HG03521 (cell line): ENCODE measurements around the gene SCIN.
"Not testable (repeated sequence)": the region's sequence is repeated elsewhere in the genome, so short reads cannot be mapped to it uniquely, and the experiment has no call there.

Experiments used
- ATAC-seq: cut with Tn5 transposase; IDR thresholded peaks from one replicate; pipeline ENCODE4 v1.9.1; 2021; ENCODE audit warnings: mild to moderate bottlenecking, moderate library complexity; ENCODE audit not compliant: unreplicated experiment

The SCIN gene

GRCh38 chr7:12570534-12571461 is at the start of gene SCIN:
Gene SCIN (plus strand): TSS chr7:12570720. CDS start chr7:12570787, 67 bp downstream.
- peak; percentile 31 for ATAC-seq

GRCh38 chr7:12524794-12525386 is 45.6 kb upstream of the SCIN start:
- ATAC-seq = no peak

DNA sequence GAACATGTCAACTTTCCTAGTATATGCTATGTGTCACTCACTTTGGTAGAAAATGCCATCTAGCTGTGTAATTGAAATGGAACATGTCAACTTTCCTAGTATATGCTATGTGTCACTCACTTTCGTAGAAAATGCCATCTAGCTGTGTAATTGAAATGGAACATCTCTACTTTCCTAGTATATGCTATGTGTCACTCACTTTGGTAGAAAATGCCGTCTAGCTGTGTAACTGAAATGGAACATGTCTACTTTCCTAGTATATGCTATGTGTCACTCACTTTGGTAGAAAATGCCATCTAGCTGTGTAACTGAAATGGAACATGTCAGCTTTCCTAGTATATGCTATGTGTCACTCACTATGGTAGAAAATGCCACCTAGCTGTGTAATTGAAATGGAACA is 43.8 kb upstream of the SCIN start:
- not testable (repeated sequence) for ATAC-seq

DNA sequence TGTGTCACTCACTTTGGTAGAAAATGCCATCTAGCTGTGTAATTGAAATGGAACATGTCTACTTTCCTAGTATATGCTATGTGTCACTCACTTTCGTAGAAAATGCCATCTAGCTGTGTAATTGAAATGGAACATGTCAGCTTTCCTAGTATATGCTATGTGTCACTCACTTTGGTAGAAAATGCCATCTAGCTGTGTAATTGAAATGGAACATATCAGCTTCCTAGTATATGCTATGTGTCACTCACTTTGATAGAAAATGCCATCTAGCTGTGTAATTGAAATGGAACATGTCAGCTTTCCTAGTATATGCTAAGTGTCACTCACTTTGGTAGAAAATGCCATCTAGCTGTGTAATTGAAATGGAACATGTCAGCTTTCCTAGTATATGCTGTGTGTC is 42.9 kb upstream of the SCIN start:
- not testable (repeated sequence) for ATAC-seq

DNA sequence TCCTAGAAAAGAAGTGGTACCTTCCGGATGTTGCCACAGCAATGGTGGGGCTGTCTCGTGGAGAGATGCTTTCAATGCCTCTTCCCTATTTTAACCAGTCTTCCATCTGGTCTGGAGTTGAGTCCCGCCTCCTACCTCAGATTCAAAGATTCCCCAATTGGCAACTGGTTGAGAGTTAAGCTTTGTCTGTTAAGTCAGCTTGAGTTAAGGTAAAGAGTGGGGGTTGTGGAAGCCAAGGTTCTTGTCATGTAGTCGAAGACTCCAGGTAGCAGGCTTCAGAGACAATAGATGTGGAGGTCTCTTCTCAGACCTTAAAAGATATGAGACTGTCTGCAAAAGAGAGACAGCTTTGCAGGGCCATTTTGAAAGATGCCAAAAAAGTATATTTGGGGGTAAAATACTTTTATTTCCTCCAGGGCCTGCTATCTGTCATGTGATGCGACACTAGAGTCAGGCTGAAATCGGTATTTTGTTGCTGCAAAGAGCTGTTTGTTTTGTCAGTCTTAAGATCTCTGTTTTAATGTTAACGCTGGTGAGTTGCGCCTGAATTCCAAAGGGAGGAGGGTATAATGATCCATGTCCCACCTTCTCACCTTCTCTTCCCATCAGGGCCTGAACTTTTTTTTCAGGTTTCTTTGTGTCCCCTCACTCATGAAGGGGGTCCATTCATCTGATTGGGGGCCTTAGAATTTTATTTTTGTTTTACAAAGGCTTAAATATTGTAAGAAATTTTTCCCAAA is 40.4 kb upstream of the SCIN start:
- no peak for ATAC-seq

GRCh38 chr7:12531784-12532183 is 38.7 kb upstream of the SCIN start:
- ATAC-seq = no peak

- no peak for ATAC-seq
Observed at GRCh38 chr7:12534046-12534445, 36.5 kb upstream of the SCIN start.

DNA sequence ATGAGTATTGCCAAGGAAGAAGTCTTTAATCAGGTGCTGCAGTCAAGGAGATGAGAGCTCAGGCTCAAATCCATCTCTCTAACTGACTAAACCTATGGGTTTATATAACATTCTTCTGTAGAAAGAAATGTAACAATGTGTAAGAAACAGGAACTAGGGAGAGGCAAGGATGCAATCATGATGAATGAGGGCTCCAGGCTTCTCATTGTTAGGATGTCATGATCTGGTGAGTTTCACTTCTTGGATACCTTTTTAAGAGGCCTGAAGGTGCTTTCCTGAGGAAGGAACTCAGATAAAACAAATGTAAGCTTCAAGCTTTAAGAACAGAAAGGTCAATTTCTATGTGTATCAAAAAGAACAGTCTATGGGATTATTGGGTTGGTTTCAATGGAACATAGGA is 30.8 kb upstream of the SCIN start:
- no peak for ATAC-seq

GRCh38 chr7:12540850-12541249 is 29.7 kb upstream of the SCIN start:
- ATAC-seq = no peak

- no peak for ATAC-seq
Observed at GRCh38 chr7:12543586-12543985, 26.9 kb upstream of the SCIN start.

- no peak for ATAC-seq
Observed at GRCh38 chr7:12549106-12549505, 21.4 kb upstream of the SCIN start.

GRCh38 chr7:12550956-12551355 is 19.6 kb upstream of the SCIN start:
- no peak for ATAC-seq

DNA sequence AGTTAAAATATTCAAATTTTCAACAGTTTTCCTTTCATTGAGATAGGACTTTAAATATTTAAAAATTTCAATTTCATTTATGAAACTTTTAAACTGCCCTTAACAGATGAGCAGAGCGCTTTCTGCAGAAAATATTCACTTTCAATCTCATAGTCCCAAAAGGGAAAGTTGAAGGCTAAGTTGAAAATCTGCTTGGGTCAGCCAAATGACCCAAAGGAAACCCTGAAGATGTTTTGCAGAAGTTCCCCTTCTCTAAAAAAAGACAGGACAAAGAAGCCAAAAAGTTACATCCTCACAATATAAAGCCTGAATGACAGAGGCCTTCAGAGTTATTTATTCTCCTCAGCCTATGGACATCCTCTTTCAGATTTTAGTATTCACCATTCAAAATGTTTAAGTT is 17.6 kb upstream of the SCIN start:
- ATAC-seq = no peak

DNA sequence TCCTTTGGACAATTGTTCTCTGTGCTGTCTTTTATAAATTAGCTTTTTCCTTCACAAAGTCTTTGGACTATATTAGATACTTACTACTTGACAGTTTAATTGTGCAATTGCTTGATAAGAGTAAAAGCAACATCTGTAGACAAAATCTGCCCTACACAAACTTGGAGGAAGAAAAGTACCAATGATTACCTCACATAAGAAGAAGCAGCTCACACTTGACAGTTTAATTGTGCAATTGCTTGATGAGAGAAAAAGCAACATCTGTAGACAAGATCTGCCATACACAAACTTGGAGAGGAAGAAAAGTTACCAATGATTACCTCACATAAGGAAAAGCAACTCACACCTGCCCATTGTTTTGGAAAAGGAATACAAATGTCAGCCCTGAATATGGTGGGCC is 17.1 kb upstream of the SCIN start:
- ATAC-seq = no peak

DNA sequence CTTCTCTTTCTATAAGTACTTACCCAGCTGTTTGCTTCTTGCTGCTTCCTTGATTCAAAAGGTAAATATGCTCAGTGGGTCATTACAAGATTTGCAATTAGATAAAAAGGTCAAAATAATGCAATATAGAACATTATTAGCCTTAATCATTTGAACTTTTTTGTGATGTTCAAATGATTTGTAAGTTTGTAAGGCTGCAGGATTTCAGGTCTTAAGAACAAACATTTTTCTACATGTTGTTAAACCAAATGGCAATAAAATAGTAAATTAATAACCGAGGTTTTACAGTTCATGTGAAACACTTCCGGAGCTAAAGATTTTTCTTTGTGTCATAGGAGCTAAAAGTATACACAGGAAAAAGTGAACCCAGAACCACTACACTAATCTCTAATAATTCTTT is 16.2 kb upstream of the SCIN start:
- ATAC-seq = no peak

- ATAC-seq = no peak
Observed at GRCh38 chr7:12554872-12555271, 15.6 kb upstream of the SCIN start.

DNA sequence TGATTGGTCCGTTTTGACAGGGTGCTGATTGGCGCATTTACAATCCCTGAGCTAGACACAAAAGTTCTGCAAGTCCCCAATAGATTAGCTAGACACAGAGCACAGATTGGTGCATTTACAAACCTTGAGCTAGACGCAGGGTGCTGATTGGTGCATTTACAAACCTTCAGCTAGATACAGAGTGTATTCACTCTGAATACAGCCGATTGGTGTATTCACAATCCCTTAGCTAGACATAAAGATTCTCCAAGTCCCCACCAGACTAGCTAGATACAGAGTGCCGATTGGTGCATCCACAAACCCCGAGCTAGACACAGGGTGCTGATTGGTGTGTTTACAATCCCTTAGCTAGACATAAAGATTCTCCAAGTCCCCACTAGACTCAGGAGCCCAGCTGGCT is 14.8 kb upstream of the SCIN start:
- peak; percentile 44 for ATAC-seq

DNA sequence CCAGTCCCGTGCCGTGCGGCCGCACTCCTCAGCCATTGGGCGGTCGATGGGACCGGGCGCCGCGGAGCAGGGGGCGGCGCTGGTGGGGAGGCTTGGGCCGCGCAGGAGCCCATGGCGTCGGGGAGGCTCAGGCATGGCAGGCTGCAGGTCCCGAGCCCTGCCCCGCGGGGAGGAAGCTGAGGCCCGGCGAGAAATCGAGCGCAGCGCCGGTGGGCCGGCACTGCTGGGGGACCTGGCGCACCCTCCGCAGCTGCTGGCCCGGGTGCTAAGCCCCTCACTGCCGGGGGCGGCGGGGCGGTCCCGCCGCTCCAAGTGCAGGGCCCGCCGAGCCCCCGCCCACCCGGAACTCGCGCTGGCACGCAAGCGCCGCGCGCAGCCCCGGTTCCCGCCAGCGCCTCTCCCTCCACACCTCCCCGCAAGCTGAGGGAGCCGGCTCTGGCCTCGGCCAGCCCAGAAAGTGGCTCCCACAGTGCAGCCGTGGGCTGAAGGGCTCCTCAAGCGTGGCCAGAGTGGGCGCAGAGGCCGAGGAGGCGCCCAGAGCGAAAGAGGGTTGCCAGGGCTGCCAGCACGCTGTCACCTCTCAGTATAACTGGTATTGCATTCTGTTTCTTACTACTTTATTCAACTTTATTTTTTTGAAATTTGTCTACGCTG is 14.3 kb upstream of the SCIN start:
- peak; percentile 69 for ATAC-seq

GRCh38 chr7:12557282-12557681 is 13.2 kb upstream of the SCIN start:
- ATAC-seq = no peak

DNA sequence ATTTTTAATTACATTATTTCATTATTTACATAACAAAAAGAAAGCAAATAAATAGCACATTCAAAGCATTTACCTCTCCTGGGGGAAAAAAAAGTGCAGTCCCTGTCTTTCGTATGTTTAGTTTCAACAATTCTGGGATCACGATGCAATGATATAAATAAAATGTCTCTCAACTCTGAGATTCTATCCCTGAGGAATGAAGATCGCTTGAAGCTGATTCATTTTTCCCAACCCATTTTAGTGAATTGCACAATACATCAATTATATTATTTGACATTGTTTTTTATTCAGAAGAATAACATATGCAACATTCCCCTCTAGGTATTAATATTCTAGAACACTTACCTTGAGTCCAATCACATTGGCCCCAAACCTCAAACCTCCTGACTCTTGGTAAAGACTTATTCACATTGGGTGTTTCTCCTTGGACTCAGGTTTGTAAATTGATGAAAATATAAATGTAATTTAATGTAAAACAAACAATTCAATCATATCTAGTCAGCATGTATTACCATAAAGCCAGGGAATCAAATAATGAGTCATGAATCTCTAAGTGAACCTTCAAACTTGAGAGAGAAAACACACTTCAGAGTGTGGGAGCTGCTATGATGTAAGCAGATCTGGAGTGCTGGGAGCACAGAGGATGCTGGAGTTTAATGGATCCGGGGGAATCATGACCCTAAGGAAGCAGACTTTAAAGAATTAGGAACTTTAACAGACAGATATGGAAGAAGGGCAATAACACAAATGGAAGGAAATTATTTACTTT is 5.3 kb upstream of the SCIN start:
- no peak for ATAC-seq
